D341Med (cell line): ENCODE data around the gene FAM169A.
"Not testable (repeated sequence)": the region's sequence is repeated elsewhere in the genome, so short reads cannot be mapped to it uniquely, and the experiment has no call there.

ENCODE experiments used
- DNase-seq: peaks from one replicate; pipeline ENCODE4 v3.0.0; 2012; ENCODE audit warnings: low spot score

FAM169A gene, protein sequence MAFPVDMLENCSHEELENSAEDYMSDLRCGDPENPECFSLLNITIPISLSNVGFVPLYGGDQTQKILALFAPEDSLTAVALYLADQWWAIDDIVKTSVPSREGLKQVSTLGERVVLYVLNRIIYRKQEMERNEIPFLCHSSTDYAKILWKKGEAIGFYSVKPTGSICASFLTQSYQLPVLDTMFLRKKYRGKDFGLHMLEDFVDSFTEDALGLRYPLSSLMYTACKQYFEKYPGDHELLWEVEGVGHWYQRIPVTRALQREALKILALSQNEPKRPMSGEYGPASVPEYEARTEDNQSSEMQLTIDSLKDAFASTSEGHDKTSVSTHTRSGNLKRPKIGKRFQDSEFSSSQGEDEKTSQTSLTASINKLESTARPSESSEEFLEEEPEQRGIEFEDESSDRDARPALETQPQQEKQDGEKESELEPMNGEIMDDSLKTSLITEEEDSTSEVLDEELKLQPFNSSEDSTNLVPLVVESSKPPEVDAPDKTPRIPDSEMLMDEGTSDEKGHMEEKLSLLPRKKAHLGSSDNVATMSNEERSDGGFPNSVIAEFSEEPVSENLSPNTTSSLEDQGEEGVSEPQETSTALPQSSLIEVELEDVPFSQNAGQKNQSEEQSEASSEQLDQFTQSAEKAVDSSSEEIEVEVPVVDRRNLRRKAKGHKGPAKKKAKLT

DNA sequence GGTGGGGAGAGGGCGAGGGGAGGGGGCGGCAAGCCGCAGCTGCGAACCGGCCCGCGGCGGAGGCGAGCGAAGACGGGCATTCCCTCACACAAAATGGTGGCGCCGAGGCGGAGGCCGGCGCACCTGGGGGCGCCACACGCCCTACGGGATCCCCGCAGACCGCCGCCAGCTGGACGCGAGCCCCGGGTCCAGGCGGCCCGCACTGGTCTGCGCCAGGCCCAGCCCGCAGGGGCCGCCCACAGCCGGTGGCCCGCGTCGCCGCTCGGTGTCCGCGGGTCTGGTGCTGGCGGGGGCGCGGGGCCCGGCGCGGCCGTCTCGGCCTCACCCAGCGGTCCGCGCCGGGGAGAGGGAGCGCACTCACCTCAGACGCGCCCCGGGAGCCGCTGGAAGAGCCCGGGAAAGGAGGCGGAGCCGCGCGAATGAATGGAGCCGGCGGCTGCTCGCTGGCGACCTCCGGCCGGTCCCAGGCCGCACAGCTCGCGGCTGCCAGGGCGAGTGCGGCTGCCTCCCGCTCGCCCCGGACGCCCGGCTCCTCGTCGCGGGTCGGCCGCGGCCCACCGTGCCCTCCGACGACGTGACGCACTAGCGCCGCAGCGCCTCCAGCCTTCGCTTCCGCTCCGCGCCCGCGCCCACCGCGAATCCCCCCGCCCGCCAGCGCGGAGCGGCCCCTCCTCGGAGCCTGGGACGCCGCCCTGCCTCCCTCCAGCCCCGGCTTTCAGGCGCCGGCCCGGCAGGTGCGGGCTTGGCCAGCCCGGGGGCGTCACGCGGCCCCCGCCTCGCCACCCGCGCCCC, at the start of gene FAM169A:
FAM169A (minus strand) TSS at position 584 of the 792 bp plus-strand sequence. CDS start 24,711 bp downstream, outside the sequence.
- DNase-seq = peak; percentile 85

DNA sequence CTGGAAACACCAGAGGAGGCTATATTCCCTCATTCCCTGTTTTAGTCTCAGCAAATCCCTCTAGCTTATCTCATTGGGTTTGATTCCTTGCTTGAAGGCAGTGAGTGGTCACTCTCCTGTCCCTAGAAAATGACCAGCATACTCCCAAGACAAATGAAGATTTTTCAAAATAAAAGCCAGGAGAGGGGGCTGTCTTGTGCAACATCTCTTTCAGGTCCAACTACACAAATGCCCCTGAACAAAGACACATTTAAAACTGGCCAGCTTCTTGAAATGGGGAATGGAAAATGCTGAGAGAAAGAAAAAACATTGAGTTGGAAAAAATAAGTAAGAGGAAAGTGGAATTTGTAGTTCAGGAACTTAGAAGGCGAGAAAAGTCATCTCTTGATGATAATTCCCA, 49.3 kb upstream of the FAM169A start:
- DNase-seq = no peak

DNA sequence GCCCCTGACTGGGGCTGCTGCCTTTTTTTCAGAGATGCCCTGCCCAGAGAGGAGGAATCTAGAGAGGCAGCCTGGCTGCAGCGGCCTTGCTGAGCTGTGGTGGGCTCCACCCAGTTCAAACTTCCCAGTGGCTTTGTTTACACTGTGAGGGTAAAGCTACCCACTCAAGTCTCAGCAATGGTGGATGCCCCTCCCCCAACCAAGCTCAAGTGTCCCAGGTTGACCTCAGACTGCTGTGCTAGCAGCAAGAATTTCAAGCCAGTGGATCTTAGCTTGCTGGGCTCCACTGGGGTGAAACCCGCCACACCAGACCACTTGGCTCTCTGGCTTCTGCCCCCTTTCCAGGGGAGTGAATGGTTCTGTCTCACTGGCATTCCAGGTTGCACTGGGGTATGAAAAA, 45.2 kb upstream of the FAM169A start:
- DNase-seq = not testable (repeated sequence)

DNA sequence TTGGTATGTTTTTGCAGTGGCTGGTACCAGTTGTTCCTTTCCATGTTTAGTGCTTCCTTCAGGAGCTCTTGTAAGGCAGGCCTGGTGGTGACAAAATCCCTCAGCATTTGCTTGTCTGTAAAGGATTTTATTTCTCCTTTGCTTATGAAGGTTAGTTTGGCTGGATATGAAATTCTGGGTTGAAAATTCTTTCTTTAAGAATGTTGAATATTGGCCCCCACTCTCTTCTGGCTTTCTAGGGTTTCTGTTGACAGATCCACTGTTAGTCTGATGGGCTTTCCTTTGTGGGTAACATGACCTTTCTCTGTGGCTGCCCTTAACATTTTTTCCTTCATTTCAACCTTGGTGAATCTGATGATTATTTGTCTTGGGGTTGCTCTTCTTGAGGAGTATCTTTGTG, 43.7 kb upstream of the FAM169A start:
- DNase-seq = not testable (repeated sequence)

DNA sequence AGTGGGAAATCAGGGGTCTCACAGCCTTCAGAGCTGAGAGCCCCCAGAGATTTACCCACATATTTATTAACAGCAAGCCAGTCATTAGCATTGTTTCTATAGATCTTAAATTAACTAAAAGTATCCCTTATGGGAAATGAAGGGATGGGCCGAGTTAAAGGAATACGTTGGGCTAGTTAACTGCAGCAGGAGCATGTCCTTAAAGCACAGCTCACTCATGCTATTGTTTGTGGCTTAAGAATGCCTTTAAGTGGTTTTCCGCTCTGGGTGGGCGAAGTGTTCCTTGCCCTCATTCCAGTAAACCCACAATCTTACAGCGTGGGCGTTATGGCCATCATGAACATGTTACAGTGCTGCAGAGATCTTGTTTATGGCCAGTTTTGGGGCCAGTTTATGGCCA, 42.0 kb upstream of the FAM169A start:
- DNase-seq = not testable (repeated sequence)

DNA sequence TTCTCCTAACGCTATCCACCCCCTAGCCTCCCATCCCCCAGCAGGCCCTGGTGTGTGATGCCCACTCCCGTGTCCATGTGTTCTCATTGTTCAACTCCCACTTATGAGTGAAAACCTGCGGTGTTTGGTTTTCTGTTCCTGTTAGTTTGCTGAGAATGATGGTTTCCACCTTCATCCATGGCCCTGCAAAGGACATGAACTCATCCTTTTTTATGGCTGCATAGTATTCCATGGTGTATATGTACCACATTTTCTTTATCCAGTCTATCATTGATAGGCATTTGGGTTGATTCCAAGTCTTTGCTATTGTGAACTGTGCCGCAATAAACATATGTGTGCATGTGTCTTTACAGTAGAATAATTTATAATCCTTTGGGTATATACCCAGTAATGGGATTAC, 38.5 kb upstream of the FAM169A start:
- not testable (repeated sequence) for DNase-seq

DNA sequence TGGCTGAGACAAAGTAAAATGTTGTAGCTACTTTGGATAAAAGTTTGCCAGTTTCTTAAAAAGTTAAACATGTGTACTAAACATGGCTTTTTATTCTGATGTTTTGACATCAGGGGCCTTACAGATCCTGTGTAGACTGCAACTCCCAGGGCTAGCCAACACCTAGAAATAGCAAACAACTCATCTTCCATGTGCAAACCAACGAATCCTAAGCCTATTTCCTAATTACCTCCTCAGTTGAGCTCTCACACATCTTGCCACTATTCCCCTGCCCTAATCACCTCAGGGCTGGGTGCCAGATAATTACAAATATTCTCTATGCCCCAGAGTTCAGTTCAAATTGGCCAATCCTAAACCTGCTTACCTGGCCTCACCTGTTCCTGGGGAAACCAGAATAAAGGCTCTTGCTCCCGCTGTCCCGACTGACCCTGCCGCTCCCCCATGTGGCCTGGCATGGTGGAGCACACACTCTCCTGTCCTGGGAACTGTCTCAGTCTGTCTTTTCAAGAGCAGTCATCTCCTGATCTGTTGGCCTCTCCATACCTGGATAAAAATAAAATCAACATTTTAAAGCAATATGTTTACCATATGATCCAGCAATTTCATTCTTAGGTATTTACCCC, 37.1 kb upstream of the FAM169A start:
- DNase-seq = peak; percentile 62

DNA sequence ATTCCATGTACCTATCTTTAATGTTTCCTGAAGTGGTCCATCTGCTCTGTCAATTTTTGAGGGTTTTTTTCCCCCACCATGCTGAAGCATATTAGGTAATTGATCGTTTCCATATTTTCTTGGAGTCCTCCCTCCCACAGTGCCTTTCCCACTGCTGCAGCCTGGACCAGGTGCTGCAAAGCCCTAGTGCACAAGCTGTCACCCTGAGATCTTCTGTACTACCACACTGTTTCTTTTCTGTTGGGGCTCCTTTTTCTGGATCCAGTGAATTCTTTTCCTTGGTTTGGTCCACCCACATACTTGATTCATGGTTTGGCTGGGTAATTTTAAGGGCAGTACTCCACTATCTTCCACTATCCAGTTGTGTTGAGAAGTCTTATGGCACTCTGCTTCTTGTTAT, 30.9 kb upstream of the FAM169A start:
- DNase-seq = no peak

DNA sequence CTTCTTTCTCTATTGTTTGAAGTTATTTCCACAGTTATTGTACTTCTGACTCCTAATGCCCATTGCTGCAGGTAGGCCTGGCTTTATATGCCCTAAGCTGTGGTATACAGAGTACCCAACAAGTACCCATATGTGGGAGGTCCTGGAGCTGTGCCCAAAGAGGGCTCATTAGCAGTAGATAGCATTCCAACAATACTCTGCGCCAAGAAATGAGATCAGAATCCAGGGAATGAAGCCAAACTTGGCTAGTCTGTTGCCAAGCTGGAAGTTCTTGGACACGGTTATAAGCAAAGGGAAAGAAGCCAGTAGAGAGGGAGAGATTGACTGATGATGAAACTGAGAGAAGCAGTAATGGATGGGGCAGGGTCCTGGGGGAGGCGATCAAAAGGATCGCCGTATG, 29.7 kb upstream of the FAM169A start:
- peak; percentile 46 for DNase-seq

DNA sequence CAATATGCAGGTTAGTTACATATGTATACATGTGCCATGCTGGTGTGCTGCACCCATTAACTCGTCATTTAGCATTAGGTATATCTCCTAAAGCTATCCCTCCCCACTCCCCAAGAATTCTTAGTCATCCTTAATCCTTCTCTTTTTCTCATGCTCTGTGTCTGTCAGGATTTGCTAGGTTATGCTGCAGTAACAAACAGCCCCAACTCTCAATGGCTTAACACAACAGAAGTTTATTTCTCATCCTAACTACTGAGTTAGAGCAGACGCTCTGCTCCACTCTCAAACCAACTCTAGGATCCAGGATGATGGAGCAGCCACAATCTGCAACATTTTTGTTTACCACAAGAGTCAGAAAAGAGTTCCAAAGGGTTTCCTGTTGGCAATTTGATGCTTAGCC, 28.2 kb upstream of the FAM169A start:
- no peak for DNase-seq

DNA sequence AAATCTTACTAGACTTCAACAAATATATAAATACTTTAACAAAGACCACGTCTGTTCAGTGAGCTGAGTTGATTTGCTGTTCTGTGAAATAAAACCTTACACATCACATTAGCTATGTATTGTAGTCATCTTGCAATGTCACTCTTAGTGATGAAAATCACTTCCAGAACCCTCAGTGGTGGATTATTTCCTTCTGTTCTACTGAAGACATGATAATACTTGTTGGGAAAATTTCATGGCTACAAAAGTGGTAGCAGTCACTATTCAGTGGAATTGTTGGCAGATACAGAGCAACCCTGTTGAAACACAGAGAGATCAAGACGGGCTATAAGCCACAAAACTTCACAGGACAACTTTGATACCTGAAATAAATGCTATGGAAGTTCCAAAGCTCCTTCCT, 26.7 kb upstream of the FAM169A start:
- no peak for DNase-seq

DNA sequence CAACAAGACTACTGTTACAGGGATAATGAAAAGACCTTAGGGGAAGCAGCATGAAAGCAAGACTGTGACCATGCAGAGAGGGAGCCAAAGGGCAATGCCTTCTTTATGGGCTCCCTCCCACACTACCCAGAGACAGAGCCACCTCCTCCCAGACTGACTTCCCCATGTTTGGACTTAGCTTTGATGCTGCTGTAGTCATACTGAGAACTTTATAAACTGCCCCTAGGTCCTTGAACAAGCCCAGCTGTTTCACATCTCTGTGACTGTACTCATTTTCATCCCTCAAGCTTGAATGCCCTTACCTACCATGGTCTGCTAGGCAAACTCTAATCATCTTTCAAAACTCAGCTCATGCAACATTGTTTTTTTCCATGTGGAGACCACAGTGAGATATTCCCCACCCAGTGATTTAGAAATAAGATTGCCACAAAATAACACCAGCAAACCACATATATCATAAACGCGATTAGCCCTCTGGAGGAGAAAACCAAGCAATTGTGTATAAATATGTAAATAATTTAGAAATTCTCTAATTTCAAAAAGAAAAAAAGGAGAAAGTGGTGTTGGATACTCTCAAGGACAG, 23.4 kb upstream of the FAM169A start:
- DNase-seq = no peak

DNA sequence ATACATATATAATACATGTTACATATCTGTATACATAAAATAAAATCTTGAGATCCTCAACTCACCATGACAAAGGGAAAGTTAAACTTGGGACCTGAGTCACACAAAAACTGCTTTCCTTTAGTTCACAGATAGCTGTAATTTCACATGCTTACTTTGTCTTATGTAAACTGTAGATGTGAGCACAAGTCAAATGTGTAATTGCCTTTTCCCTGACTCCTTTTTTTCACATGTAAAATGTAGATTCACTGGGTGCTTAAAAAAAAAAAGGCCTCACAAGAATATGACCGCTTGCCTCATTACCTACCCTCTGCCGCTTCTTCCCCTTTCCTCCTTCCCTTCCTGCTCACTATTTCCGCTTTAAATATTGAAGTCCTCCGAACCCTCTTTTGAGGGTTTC, 21.9 kb upstream of the FAM169A start:
- DNase-seq = no peak

DNA sequence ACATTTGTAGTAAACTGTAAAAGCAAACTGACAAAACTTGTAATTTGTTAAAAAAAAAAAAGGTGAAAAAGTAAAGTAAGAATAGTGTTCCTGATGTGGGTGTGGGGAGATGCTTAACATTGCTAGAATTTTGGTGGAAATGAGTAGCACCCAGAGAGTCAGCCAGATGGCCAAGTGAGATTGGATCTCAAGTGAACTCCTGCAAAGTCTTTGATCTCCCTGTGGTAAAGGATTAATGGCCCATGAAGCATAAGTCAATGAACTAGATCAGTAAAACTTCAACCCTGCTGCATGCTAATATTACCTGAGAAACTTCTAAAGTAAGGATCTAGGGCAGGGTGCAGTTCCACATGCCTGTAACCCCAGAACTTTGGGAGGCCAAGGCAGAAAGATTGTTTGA, 19.0 kb upstream of the FAM169A start:
- no peak for DNase-seq

DNA sequence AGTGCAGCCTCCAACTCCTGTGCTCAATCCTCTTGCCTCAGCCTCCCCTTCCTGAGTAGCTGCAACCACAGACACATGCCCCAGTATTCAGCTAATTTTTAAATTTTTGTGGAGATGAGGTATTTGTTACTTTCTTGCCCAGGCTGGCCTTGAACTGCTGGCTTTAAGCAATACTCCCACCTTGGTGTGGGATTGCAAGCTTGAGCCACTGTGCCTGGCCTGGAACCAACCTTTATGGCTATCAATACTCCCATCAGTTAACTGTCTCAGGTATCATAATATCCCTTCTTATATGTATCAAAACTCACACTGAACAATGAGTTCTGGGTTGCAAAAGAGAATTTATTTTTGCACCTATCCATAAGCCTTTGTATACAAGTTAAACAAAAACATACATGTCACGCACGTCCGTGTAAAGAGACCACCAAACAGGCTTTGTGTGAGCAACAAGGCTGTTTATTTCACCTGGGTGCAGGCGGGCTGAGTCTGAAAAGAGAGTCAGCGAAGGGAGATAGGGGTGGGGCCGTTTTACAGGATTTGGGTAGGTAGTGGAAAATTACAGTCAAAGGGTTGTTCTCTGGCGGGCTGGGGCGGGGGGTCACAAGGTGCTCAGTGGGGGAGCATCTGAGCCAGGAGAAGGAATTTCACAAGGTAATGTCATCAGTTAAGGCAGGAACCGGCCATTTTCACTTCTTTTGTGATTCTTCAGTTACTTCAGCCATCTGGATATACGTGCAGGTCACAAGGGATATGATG, 16.4 kb upstream of the FAM169A start:
- not testable (repeated sequence) for DNase-seq

DNA sequence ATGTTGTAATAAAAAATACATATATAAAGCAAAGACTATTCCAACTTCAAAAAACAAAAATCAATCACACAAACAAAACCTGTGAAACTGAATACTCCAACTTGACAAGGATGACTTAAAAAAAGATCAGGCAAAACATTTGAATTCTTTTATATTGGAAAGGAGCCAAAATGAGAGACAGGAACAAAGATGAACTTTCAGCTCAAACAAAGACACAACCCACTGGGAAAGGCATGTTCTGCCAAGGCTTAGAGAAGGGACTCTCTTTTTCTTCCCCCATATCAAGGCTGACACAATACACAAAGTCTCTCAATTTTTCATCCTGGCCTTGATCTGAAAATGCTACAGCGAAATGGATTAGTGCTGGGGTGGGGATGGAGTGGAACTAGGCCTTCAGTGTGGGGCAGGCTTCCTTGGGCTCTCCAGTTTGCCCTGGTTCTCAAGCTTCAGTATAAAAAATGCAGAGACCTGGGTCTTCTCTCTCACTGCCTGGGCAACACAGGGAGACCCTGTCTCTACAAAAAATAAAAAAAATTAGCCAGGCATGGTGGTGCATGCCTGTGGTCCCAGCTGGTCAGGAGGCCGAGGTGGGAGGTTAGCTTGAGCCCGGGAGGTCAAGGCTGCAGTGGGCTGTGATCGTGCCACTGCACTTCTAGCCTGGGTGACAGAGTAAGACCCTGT, 11.6 kb upstream of the FAM169A start:
- no peak for DNase-seq

DNA sequence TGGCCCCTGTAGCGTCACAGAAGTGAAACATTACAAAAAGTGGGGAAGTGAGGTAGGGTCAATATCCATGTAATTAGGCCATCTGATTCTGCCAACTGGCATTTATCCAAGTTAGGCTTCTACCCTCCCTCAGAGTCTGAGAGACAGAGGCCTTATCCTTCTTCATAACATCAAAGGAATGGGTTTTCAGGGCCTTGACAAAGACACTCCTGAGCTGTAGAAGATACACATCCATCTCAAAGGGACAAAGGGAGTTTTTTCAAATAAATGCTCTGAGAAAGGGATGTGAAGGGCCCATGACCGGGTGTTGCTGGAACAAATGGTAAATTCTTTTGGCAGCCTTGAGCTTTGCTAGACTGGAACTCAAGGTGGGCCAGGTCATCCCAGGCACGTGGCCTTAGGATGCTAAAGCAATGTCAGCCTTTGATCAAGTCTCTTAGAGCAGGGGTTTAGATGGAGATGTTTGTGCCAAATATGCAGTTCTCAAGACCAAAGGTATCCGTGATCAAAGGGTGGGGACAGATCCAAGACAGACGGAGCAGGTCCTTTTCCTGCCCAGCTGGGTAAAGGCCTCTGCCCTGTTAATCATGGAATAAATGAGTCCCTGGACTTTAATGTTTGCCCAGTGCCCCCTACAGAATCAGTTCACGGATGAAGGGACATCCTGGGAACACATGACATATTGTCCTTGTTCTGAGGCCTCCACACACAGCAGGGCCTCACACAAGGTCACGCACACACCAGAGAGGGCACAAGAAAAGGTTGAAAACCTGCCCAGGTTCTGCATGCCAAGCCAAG, 10.0 kb upstream of the FAM169A start:
- no peak for DNase-seq

DNA sequence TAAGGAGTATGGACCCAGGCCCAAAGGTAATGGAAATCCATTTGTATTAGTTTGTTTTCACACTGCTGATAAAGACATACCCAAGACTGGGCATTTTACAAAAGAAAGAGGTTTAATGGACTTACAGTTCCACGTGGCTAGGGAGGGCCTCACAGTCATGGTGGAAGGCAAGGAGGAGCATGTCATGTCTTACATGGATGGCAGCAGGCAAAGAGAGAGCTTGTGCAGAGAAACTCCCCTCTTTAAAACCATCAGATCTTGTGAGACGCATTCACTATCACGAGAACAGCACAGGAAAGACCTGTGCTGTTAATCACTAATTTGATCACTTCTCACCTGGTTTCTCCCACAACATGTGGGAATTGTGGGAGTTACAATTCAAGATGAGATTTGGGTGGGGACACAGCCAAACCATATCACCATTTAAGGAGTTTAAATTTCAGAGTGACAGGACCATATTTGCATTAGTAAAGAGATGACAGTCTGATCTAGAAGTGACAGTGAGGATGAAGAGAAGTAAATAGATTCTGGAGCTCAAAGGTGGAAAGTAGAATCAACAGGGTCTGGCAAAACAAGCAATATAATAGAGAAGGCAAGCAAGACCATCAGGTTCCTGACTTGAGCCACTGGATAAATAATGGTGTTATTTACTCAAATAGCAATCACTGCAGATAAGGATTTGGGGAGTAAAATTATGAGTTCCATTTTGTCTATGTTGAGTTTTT, 7.5 kb upstream of the FAM169A start:
- no peak for DNase-seq
